HFFc6 (cell line): ENCODE measurements around the gene NAPSA. TPM values are rescaled to one million over a fixed set of nuclear protein-coding genes. Genes with fewer than 3 reads are reported as not detected.

ENCODE experiments used
- DNase-seq: peaks from one replicate; pipeline ENCODE4 v3.0.0-alpha.2; 2018
- H3K27ac Mint-ChIP-seq: 2 replicates; pipeline ENCODE4 v1.8.0; 2020; ENCODE audit warnings: mild to moderate bottlenecking, mixed read lengths
- H3K27me3 Mint-ChIP-seq: 2 replicates; pipeline ENCODE4 v1.8.0; 2021; ENCODE audit warnings: mild to moderate bottlenecking, moderate library complexity, mixed read lengths; ENCODE audit not compliant: insufficient read depth
- H3K36me3 Mint-ChIP-seq: 2 replicates; pipeline ENCODE4 v1.8.0; 2021; ENCODE audit warnings: low read depth, mixed read lengths
- H3K4me1 Mint-ChIP-seq: 2 replicates; pipeline ENCODE4 v1.8.0; 2020; ENCODE audit warnings: low read depth, mixed read lengths
- H3K4me3 Mint-ChIP-seq: 2 replicates; pipeline ENCODE4 v1.8.0; 2020; ENCODE audit warnings: mild to moderate bottlenecking, moderate library complexity, mixed read lengths
- H3K9me3 Mint-ChIP-seq: 2 replicates; pipeline ENCODE4 v1.8.0; 2020; ENCODE audit warnings: mild to moderate bottlenecking, mixed read lengths
- total RNA-seq, 6 experiments: library from RNA; stranded (reverse); fragmentation: NEBNext Ultra II Directional; extraction: Animal tissue kit (Norgen Biotek cat#: 25700); gene quantifications; 2 replicates in 1 of 6; 3 replicates in 5 of 6; pipeline ENCODE4 v1.2.3, GENCODE V29; 2021
- TF ChIP-seq, protein P1 (sequence below): fragments of 200-600 bp; sonication (generic); IDR thresholded peaks from 2 replicates; pipeline ENCODE4 v1.5.0; 2021; ENCODE audit warnings: antibody characterized with exemption, mild to moderate bottlenecking

NAPSA gene
- total RNA-seq, 6 experiments from 2014 or later: 0.12 to 0.66 (median 0.41) TPM; not detected in 2

DNA sequence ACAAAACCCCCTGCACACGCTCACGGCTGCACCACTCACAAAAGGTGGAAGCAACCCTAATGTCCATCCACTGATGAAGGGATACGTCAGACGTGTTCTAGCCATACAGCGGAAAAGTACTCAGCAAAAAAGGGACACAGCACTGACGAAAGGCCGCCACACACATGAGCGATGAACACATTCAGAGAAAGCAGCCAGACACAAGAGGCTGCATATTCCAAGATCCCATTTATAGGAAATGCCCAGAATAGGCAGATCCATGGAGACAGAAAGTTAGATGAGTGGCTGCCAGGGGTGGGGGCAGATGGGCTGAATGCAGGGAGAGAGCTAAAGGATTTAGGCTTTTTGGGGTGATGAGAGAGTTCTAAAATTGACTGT is 22.4 kb upstream of the NAPSA start:
- Mint-ChIP-seq H3K4me3 (no peak overlapping the region), H3K9me3 (no peaks in the 10 kb centered on the region), H3K36me3 (peaks cover 10% of the 10 kb centered on the region; the same call in 1 of the 2 replicates), H3K4me1 (peaks cover 32% of the 10 kb centered on the region), H3K27me3 (peaks cover 8% of the 10 kb centered on the region), H3K27ac (no peak overlapping the region)
- no peak for DNase-seq
- TF ChIP-seq, protein P1, sequence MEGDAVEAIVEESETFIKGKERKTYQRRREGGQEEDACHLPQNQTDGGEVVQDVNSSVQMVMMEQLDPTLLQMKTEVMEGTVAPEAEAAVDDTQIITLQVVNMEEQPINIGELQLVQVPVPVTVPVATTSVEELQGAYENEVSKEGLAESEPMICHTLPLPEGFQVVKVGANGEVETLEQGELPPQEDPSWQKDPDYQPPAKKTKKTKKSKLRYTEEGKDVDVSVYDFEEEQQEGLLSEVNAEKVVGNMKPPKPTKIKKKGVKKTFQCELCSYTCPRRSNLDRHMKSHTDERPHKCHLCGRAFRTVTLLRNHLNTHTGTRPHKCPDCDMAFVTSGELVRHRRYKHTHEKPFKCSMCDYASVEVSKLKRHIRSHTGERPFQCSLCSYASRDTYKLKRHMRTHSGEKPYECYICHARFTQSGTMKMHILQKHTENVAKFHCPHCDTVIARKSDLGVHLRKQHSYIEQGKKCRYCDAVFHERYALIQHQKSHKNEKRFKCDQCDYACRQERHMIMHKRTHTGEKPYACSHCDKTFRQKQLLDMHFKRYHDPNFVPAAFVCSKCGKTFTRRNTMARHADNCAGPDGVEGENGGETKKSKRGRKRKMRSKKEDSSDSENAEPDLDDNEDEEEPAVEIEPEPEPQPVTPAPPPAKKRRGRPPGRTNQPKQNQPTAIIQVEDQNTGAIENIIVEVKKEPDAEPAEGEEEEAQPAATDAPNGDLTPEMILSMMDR: no peak

DNA sequence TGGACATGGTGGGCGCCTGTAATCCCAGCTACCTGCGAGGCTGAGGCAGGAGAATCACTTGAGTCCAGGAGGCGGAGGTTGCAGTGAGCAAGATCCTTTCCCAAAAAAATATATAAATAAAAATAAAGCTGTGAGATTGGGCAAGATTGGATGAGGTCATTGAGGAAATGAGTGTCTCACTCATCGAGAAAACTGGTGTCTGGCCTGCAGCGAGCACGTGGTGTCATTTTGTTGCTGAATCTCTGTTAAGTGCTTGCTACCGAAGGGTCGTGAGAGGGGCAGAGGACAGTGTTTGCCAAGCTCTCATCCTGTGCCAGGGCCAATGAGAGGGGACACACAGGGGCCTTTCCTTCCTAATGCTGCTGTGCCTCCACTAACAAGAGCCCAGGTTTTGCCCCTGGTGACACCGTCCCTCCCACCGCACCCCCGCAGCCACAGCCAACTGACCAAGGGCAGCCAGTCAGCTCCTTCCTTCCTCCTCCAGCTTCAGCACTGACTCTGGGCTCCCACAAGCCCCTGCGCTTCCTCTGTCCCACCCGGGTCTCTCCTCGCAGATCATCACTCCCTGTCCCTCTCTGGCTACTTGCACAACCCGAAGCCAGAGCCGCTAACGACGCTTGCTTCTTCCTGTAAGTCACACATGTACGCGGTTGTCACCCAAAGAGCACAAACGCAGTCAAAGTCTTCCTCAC is 21.9 kb upstream of the NAPSA start:
- no peak for DNase-seq
- TF ChIP-seq, protein P1: no peak

GRCh38 chr19:50384685-50385535 is 19.5 kb upstream of the NAPSA start:
- Mint-ChIP-seq H3K4me1 (peaks cover 32% of the 10 kb centered on the region), H3K27ac (peak overlapping the region; percentile 92), H3K27me3 (peaks cover 10% of the 10 kb centered on the region), H3K36me3 (peaks cover 11% of the 10 kb centered on the region), H3K4me3 (peak overlapping the region; percentile 98), H3K9me3 (no peaks in the 10 kb centered on the region)
- DNase-seq: no peak
- TF ChIP-seq, protein P1: no peak

More for the DNA sequence above, 21.9 kb upstream of the NAPSA start:
- no peak overlapping the region for H3K27ac Mint-ChIP-seq
- no peak overlapping the region for H3K4me3 Mint-ChIP-seq
- H3K36me3 Mint-ChIP-seq: peaks cover 10% of the 10 kb centered on the region; the same call in 1 of the 2 replicates
- no peaks in the 10 kb centered on the region for H3K9me3 Mint-ChIP-seq
- peaks cover 8% of the 10 kb centered on the region for H3K27me3 Mint-ChIP-seq
- peaks cover 32% of the 10 kb centered on the region for H3K4me1 Mint-ChIP-seq

- H3K9me3 Mint-ChIP-seq: no peaks in the 10 kb centered on the region
- TF ChIP-seq, protein P1: 0 out of 2 replicates have a peak, but pooled peaks have one; percentile 20
- H3K27me3 Mint-ChIP-seq: peaks cover 10% of the 10 kb centered on the region
- peaks cover 32% of the 10 kb centered on the region for H3K4me1 Mint-ChIP-seq
- H3K36me3 Mint-ChIP-seq: peaks cover 20% of the 10 kb centered on the region
- H3K27ac Mint-ChIP-seq: peak within 1 kb of the TSS; percentile 92
- peak; percentile 96 for DNase-seq
- peak within 1 kb of the TSS; percentile 98 for H3K4me3 Mint-ChIP-seq
These were observed 18.6 kb upstream of the NAPSA start, which contains the start of gene POLD1 for GRCh38 chr19:50383852-50384684. TSS of gene POLD1 (plus strand) at chr19:50384347. CDS start at chr19:50398852, 14,505 bp downstream.
